GM23338 (cell line): ENCODE data around the gene PRR13. TPM values are rescaled to one million over a fixed set of nuclear protein-coding genes. Genes with fewer than 3 reads are reported as not detected.

ENCODE experiments used
- ATAC-seq: fragments of 200-7000 bp; cut with Tn5 transposase; 3 replicates; pipeline ENCODE4 v1.9.1; 2020
- DNase-seq: peaks from one replicate; pipeline ENCODE4 v3.0.0-alpha.2; 2015; ENCODE audit warnings: low spot score
- H2AFZ ChIP-seq: fragments of 200-600 bp; sonication (generic); 2 replicates; pipeline ENCODE4 v1.8.0; 2016; ENCODE audit warnings: antibody characterized with exemption, mild to moderate bottlenecking, moderate library complexity
- H3F3A ChIP-seq: fragments of 200-600 bp; sonication (generic); replicated peaks from 2 replicates; pipeline ENCODE4 v1.8.0; 2017; ENCODE audit warnings: antibody characterized with exemption, mixed run types, low read depth
- H3K27ac ChIP-seq: fragments of 200-600 bp; sonication (generic); 2 replicates; pipeline ENCODE4 v1.6.1; 2016; ENCODE audit warnings: low read depth
- H3K27me3 ChIP-seq: fragments of 200-600 bp; sonication (generic); 2 replicates; pipeline ENCODE4 v1.8.0; 2016; ENCODE audit warnings: mild to moderate bottlenecking, mixed run types, moderate library complexity; ENCODE audit not compliant: insufficient read depth
- H3K36me3 ChIP-seq: fragments of 200-600 bp; sonication (generic); 2 replicates; pipeline ENCODE4 v1.8.0; 2016; ENCODE audit warnings: mild to moderate bottlenecking; ENCODE audit not compliant: insufficient read depth
- H3K4me1 ChIP-seq: fragments of 200-600 bp; sonication (generic); 2 replicates; pipeline ENCODE4 v1.8.0; 2016; ENCODE audit warnings: mild to moderate bottlenecking, moderate library complexity; ENCODE audit not compliant: insufficient read depth
- H3K4me2 ChIP-seq: fragments of 200-600 bp; sonication (generic); 2 replicates; pipeline ENCODE4 v1.7.1; 2017; ENCODE audit warnings: mixed run types
- H3K4me3 ChIP-seq: fragments of 200-600 bp; sonication (generic); 2 replicates; pipeline ENCODE4 v1.6.1; 2016; ENCODE audit warnings: mixed run types
- H3K79me2 ChIP-seq: fragments of 200-600 bp; sonication (generic); replicated peaks from 2 replicates; pipeline ENCODE4 v1.8.0; 2017; ENCODE audit warnings: mild to moderate bottlenecking; ENCODE audit not compliant: insufficient read depth
- H3K9me2 ChIP-seq: fragments of 200-600 bp; sonication (generic); 2 replicates; pipeline ENCODE4 v1.8.0; 2017; ENCODE audit not compliant: insufficient read depth
- H4K20me1 ChIP-seq: fragments of 200-600 bp; sonication (generic); replicated peaks from 2 replicates; pipeline ENCODE4 v1.8.0; 2017; ENCODE audit warnings: mild to moderate bottlenecking; ENCODE audit not compliant: insufficient read depth
- H3K27ac Mint-ChIP-seq: 2 replicates; pipeline ENCODE4 v1.8.0; 2020; ENCODE audit warnings: inconsistent platforms, mild to moderate bottlenecking, moderate library complexity, mixed read lengths
- H3K27me3 Mint-ChIP-seq: 3 replicates; pipeline ENCODE4 v1.8.0; 2022; ENCODE audit warnings: low read depth, mild to moderate bottlenecking, moderate library complexity, mixed read lengths, inconsistent platforms; ENCODE audit not compliant: insufficient read depth, poor library complexity
- H3K36me3 Mint-ChIP-seq: 3 replicates; pipeline ENCODE4 v1.8.0; 2021; ENCODE audit warnings: low read depth, mild to moderate bottlenecking, inconsistent platforms, moderate library complexity, mixed read lengths
- H3K4me1 Mint-ChIP-seq: 3 replicates; pipeline ENCODE4 v1.8.0; 2020; ENCODE audit warnings: mild to moderate bottlenecking, inconsistent platforms, mixed read lengths
- H3K4me3 Mint-ChIP-seq: 3 replicates; pipeline ENCODE4 v1.8.0; 2021; ENCODE audit warnings: moderate library complexity, mild to moderate bottlenecking, inconsistent platforms, mixed read lengths
- H3K9me3 Mint-ChIP-seq: 3 replicates; pipeline ENCODE4 v1.8.0; 2020; ENCODE audit warnings: moderate library complexity, mild to moderate bottlenecking, inconsistent platforms, mixed read lengths
- CREB1 ChIP-seq: fragments of 250-450 bp; sonication (Bioruptor Pico); IDR thresholded peaks from 2 replicates; pipeline ENCODE4 v1.5.0; 2020; ENCODE audit warnings: low read depth, mild to moderate bottlenecking, moderate library complexity
- CTCF ChIP-seq, 2 experiments: fragments of 200-600 bp in 1 of 2; sonication (generic) in 1 of 2; conservative IDR thresholded peaks; 2 replicates each; pipeline versions ENCODE4 v1.5.1 to v1.6.1; 2016 to 2017; ENCODE audit warnings: antibody characterized with exemption in 2 of 2, low read depth in 2 of 2, mild to moderate bottlenecking in 2 of 2, moderate library complexity in 1 of 2
- ETS1 ChIP-seq: IDR thresholded peaks from 2 replicates; pipeline ENCODE4 v1.6.1; 2016; ENCODE audit warnings: antibody characterized with exemption
- EZH2 ChIP-seq: fragments of 200-600 bp; sonication (generic); IDR thresholded peaks from one replicate; pipeline ENCODE4 v1.8.0; 2017; ENCODE audit warnings: antibody characterized with exemption, mild to moderate bottlenecking, low read depth; ENCODE audit not compliant: unreplicated experiment
- JUNB ChIP-seq: IDR thresholded peaks from one replicate; pipeline ENCODE4 v1.6.1; 2016; ENCODE audit warnings: antibody characterized with exemption; ENCODE audit not compliant: unreplicated experiment
- NANOG ChIP-seq: IDR thresholded peaks from 2 replicates; pipeline ENCODE4 v1.6.1; 2016; ENCODE audit warnings: antibody characterized with exemption, borderline replicate concordance
- POLR2AphosphoS5 ChIP-seq: IDR thresholded peaks from 2 replicates; pipeline ENCODE4 v1.6.1; 2016; ENCODE audit warnings: antibody characterized with exemption, low read depth
- REST ChIP-seq: IDR thresholded peaks from one replicate; pipeline ENCODE4 v1.6.1; 2018; ENCODE audit warnings: antibody characterized with exemption; ENCODE audit not compliant: unreplicated experiment
- STAT1 ChIP-seq: IDR thresholded peaks from one replicate; pipeline ENCODE4 v1.6.1; 2016; ENCODE audit warnings: antibody characterized with exemption; ENCODE audit not compliant: unreplicated experiment
- ZNF114 ChIP-seq: fragments of 250-450 bp; sonication (Bioruptor Pico); IDR thresholded peaks from 2 replicates; pipeline ENCODE4 v1.5.0; 2020; ENCODE audit warnings: mild to moderate bottlenecking, moderate library complexity
- ZNF331 ChIP-seq: fragments of 250-450 bp; sonication (Bioruptor Pico); IDR thresholded peaks from 2 replicates; pipeline ENCODE4 v1.5.0; 2020; ENCODE audit warnings: low read depth, mild to moderate bottlenecking, moderate library complexity
- ZNF462 ChIP-seq: fragments of 250-450 bp; sonication (Bioruptor Pico); IDR thresholded peaks from 2 replicates; pipeline ENCODE4 v1.5.0; 2020; ENCODE audit warnings: mild to moderate bottlenecking, moderate library complexity
- long read RNA-seq: library from polyadenylated mRNA; unstranded; transcript quantifications from one replicate; pipeline ENCODE4 v2.0.0, GENCODE V29; 2020; ENCODE audit not compliant: unreplicated experiment
- polyA plus RNA-seq: library from polyadenylated mRNA; unstranded; fragments of >200 nt; fragmentation: Nextera tagmentation; extraction: Ambion mirVana; gene quantifications from 2 replicates; pipeline ENCODE4 v1.2.1, GENCODE V29; 2016
- total RNA-seq: library from RNA; depleted of rRNA; stranded (reverse); fragments of >200 nt; shearing (Covaris generic); gene quantifications from 2 replicates; pipeline ENCODE4 v1.2.3, GENCODE V29; 2014; rRNA removed

Gene PRR13
- total RNA-seq (70.5 and 120 TPM in 2 replicates), polyA plus RNA-seq (302 and 303 TPM in 2 replicates)
- long read RNA-seq, transcript PRR13-209 (4 exons, 625 nt), result minor isoform, 14 of 86 reads
- long read RNA-seq, transcript PRR13-208 (3 exons, 786 nt), result minor isoform, 7 of 86 reads
- long read RNA-seq, transcript PRR13-202 (4 exons, 1,229 nt), result major isoform, 54 of 86 reads
- long read RNA-seq, partial matches to known transcripts, result 7 of 86 reads
- long read RNA-seq, other reads (novel, unspliced or antisense), result 1 of 86 reads

- Histone ChIP-seq H2AFZ (peak within 1 kb of the TSS; percentile 83), H3K4me3 (peak within 1 kb of the TSS; percentile 73), H3F3A (peaks cover 16% of the 10 kb centered on the region; the same call in 1 of the 2 replicates), H4K20me1 (peaks cover 11% of the 10 kb centered on the region), H3K36me3 (peaks cover 21% of the 10 kb centered on the region), H3K27me3 (no peaks in the 10 kb centered on the region), H3K9me2 (no peaks in the 10 kb centered on the region), H3K4me2 (peak within 1 kb of the TSS; percentile 82), H3K27ac (peak within 1 kb of the TSS; percentile 97), H3K4me1 (peaks cover 28% of the 10 kb centered on the region), H3K79me2 (peaks cover 33% of the 10 kb centered on the region)
- H3K27ac Mint-ChIP-seq, result peak within 1 kb of the TSS; percentile 96
- ATAC-seq (peak; percentile 98), DNase-seq (peak; percentile 100)
- peaks cover 21% of the 10 kb centered on the region for H3K4me1 Mint-ChIP-seq
- peaks cover 10% of the 10 kb centered on the region for H3K27me3 Mint-ChIP-seq
- H3K9me3 Mint-ChIP-seq, result no peaks in the 10 kb centered on the region; the same call in 2 of the 3 replicates
- H3K36me3 Mint-ChIP-seq, result peaks cover 31% of the 10 kb centered on the region
- peak within 1 kb of the TSS; percentile 90 for H3K4me3 Mint-ChIP-seq
- TF ChIP-seq STAT1 (no peak), REST (no peak), NANOG (no peak), JUNB (no peak), EZH2 (no peak), ETS1 (no peak), ZNF331 (CRISPR knock-in tag) (no peak), ZNF462 (CRISPR knock-in tag) (no peak), POLR2AphosphoS5 (peak; percentile 94), CTCF (conservative IDR thresholded peaks at IDR 0.05; ENCODE audit: low read depth in 2 of 2) (no peak), CREB1 (CRISPR knock-in tag) (peak; percentile 29; the same call in 1 of the 2 replicates), ZNF114 (CRISPR knock-in tag) (no peak)
These were observed at the start of gene PRR13 for GRCh38 chr12:53441040-53441833. Gene PRR13, plus strand, starts transcription at chr12:53441734. Its CDS starts 981 bp downstream, at chr12:53442715.
